RKO (cell line): ENCODE measurements around the gene TARDBP.
"Not testable (repeated sequence)": the region's sequence is repeated elsewhere in the genome, so short reads cannot be mapped to it uniquely, and the experiment has no call there.

ENCODE experiments used
- DNase-seq: peaks from one replicate; pipeline ENCODE4 v3.0.0-alpha.2; 2016; ENCODE audit warnings: low spot score

The TARDBP gene

GRCh38 chr1:11059968-11060830, 47.7 kb downstream of the TARDBP start, which contains the start of gene SRM:
Gene SRM (minus strand): TSS chr1:11060018. CDS start chr1:11059943, 75 bp downstream.
- peak; percentile 91 for DNase-seq

- DNase-seq, result no peak
Observed at GRCh38 chr1:11061652-11062365, 49.4 kb downstream of the TARDBP start.

- peak; percentile 53 for DNase-seq
Observed at GRCh38 chr1:11062965-11063401, 50.5 kb downstream of the TARDBP start.

GRCh38 chr1:11063937-11064537, 51.6 kb downstream of the TARDBP start:
- DNase-seq, result peak; percentile 62

DNA sequence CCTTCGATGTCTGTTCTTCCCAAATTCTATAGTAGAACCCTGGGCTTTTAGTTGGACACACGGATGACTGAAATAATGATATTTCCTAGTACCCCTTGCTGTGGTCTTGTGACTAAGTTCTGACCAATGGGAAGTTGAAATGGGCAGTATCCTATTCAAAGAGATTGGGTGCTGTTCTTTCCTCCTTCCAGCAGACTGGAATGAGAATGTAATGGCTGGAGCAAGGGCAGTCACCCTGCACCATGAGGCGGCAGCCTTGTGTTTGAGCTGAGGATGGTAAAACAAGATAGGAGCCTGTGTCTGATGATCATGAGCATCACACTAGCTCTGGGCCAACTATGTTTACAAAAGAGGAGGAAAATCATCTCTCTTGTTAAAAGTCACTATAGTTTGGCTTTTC, 52.5 kb downstream of the TARDBP start:
- DNase-seq, result no peak

- no peak for DNase-seq
Observed at GRCh38 chr1:11065796-11066195, 53.3 kb downstream of the TARDBP start.

DNA sequence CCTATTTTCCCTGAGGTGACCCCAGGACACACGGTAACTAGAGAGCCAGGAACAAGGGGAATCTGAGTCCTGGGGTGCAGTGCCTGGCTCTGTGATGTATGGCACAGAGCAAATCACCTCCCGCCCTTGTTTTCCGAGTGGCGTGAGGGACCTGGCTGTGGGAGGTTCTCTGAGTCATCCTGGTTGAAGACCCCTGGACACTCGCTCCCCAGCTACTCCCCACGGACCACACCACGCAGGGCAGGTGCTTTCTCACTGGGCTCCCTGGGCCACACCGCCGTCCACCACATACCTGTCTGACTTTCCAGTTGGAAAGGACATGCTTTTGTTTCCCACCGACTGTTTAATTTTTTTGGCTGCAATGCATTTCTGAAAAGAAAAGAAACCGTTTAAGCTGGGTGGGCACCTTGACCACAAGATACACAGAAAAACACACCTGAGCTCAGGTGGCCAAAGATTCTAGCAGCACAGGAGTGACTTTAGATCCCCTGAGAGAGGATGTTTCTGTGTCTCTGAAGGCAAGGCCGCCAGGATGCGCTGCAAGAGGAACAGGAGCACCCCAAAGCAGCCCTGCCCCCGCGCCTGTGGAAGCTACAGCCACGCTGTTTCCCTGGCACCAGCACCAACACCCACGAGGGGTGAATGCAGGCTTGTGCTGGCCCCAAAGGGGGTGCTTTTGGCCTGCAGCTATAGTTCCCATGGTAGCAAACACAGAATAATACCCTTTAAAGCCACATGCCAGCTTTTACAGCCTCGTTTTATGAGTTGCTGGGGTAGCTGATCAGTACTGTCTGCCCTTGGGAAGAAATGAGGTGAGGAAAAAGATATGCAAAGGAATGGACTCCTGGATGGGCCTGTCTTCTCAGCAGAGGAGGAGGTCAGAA, 55.5 kb downstream of the TARDBP start:
- no peak for DNase-seq

DNA sequence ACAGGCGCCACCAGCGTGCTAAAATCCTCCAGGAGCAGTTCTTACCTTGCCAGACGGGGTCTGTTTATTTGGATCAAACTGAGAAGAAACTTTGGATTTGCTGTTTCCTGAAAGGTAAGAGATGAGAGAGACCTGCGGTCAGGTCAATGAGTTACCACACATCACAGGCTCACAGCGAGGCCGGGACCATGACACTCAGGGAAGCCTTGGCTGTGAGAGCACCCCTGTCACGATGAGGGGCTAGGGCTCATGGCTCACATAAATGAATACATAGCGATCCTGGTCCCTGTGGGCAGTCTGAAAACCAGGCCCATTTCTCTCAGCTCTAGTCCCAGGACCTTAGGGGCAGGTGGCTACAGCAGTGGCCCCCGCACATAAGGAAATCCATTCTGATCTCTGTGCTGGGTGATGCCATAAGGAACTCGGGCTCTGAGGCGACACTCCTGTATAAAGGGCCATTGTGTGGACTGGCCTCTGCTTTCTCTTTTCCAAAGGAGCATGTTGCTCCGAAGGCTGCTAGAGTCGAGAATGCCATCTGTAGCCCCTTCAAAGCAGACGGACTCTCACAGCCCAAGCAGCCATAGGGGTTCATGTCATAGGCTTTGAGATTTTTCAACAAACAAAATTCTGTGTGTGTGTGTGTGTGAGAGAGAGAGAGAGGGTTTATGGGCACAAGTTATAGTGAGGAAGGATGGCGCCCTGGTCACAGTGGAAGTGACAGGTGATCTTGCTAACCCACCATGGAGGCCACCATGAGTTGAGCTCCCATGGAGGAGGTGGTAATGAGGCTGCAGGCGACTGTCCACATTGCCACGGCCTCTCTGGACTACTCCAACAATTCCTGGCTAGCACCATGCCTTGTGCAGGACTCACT, 56.4 kb downstream of the TARDBP start:
- no peak for DNase-seq

DNA sequence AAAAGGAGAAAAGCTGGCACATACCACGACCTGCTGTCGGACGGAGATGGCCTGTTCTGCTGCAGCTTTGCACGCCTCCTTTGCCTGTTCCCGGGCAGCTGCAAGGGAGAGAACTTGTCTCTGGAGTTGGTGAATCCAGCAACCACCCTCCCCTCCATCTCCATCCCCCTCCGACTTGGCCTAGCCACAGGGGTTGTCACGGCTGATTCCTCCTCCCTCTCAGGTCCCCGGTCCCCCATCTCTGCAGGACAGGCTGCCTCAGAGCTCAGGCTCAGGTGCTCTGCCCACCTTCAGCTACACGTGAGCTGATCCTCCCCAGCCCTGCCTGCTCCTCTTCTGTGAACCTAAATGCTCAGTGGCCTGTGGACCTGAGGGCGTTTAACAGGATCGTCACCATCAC, 58.4 kb downstream of the TARDBP start:
- DNase-seq, result no peak

DNA sequence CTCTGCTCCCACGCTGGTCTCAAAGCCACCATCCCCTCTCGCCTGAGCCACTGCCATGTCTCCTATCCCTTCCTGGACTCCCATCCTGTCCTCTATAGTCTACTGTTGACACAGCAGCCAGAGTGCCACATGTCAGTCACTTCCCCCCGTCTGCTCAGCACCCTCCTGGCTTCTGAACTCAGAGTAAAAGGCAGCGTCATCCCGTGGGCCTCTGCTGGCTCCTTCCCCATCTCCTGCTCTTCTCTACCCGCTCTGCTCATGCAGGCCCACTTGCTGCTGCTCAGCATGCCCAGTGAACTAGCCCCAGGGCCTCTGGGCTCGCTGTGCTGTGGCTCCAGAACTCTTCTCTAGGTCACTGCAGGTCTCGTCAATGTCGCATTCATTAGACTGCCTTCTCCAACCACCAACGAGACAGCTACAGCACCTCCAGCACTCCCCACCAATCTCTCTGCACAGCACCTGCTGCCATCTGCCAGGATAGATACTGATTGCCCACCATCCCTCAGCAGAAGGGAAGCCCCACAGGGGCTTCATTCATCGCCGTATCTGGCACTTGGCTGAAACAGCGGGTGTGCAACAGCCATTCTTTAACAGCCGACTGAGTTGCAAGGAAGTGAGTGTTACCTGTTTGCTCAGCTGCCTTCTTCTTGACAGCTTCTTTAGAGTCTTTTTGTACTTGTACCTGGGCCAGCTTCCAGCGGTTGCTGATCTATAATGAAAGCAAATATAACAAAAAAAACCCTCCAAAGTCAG, 59.2 kb downstream of the TARDBP start:
- no peak for DNase-seq

DNA sequence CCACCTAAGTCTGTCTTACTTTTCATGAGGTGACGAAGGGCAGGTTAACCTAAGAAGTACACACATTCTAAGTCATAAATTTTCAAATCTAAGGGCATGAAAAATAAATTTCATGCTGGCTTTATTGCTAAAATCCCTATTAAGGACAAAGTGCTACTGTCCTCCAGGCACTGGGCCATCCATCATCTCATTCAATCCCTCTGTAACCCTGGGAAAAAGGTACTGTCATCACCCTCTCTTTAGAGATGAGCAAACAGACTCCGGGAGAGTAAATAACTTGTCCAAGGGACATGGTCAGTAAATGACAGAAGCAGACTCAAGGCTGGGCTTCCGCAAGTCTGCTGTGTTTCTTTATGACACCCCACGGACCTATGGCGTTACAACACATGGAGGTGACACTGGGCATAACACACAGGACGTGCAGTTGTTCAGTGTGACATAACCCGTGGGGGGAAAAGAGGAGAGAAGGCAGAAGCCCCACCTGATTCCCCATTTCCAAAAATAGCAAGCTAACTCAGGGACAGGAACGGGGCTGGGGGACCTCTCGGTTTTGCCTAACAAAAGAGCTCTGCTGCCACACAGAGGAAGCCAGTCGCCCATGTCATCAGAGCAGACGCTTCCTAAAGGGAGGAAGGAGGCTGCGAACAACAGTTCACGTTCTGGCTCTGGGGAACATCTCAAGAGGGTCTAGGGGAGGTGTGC, 59.9 kb downstream of the TARDBP start:
- DNase-seq, result no peak

- DNase-seq, result not testable (repeated sequence)
Observed at GRCh38 chr1:11073398-11073797, 60.9 kb downstream of the TARDBP start.
